ENCODE results near the gene HYAL1.

- TF ChIP-seq CTCF (IDR thresholded peaks at IDR 0.05) (no peak), POLR2A (IDR thresholded peaks at IDR 0.05) (no peak), POLR2AphosphoS5 (IDR thresholded peaks at IDR 0.05) (no peak)
Observed at GRCh38 chr3:50314342-50314741, 11.0 kb upstream of the HYAL1 start.
